ENCODE measurements around the gene DCTPP1.
"Not testable (repeated sequence)": the region's sequence is repeated elsewhere in the genome, so short reads cannot be mapped to it uniquely, and the experiment has no call there.

The DCTPP1 gene

GRCh38 chr16:30429678-30430427 is at the start of gene DCTPP1:
Gene DCTPP1, minus strand, starts transcription at chr16:30430030. Its CDS starts 50 bp downstream, at chr16:30429980.
- TF ChIP-seq CTCF (IDR thresholded peaks at IDR 0.05) (peak; percentile 95), ZFX (IDR thresholded peaks at IDR 0.05; ENCODE audit: borderline replicate concordance) (no peak)
- H3K27ac ChIP-seq, result peak within 1 kb of the TSS; percentile 79

DNA sequence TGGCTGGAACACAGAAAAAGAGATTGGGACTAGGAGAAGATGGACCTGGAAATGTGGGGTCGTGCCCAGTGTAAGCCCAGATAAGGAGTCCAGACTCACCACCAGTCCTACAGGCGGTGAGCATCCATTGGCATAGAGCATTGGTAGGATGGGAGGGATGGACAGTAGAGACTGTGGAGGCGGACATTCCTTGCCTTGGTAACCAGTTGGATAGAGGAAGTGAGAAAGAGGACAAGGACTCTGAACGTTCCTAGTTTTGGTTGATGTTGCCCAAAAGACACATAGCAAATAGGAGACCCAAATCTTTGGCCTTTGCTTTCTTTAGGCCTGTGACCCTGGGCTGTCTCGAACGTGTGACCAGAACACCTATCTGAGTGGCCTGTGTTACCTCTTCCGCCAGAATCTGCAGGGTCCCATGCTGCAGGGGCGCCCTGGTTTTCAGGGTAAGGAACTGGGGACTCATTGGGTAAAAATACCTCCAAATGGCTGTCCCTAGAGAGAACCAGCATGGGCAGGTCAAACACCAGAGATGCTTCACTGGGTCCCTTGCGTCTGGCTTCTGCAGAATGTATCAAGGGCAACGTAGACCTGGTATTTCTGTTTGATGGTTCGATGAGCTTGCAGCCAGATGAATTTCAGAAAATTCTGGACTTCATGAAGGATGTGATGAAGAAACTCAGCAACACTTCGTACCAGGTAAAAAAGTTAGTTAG is 49.1 kb upstream of the DCTPP1 start:
- H3K27ac ChIP-seq, result no peak overlapping the region
- TF ChIP-seq ZFX (IDR thresholded peaks at IDR 0.05; ENCODE audit: borderline replicate concordance) (no peak), CTCF (IDR thresholded peaks at IDR 0.05) (no peak)

- H3K27ac ChIP-seq, result not testable (repeated sequence)
Measured at GRCh38 chr16:30477773-30478172, 47.9 kb upstream of the DCTPP1 start.

- TF ChIP-seq CTCF (IDR thresholded peaks at IDR 0.05), result no peak
- no peak for TF ChIP-seq ZFX (IDR thresholded peaks at IDR 0.05; ENCODE audit: borderline replicate concordance)
- no peak overlapping the region for H3K27ac ChIP-seq
Measured at GRCh38 chr16:30476991-30477390, 47.2 kb upstream of the DCTPP1 start.

DNA sequence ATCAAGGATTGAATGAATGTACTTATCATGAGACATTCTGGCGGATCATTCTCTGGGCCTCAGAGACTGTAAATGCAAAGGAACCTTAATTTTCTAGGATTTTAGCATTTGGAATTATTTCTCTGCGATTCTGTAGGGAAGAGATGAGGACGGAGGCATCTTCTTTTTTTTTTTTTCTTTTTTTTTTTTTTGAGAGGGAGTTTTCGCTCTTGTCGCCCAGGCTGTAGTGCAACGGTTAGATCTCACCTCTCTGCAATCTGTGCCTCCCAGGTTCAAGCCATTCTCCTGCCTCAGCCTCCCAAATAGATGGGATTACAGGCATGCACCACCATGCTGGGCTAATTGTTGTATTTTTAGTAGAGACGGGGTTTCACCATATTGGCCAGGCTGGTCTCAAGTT is 44.9 kb upstream of the DCTPP1 start:
- H3K27ac ChIP-seq, result no peak overlapping the region

DNA sequence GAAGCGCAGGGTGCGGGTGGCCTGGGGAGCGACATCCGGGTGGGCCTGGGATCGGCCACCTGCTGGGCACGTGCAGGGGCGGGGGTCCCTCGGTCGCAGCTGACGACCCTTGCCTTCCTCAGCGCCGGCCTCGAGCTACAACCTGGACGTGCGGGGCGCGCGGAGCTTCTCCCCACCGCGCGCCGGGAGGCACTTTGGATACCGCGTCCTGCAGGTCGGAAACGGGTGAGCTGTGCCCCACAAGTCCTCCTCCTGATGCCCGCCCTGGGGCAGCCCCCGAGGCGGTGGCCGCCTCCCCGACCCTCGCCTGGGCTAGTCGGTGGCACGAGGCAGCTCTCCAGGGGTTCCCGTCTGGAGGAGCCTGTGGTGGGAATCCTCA is 44.2 kb upstream of the DCTPP1 start:
- H3K27ac ChIP-seq, result no peak overlapping the region
- TF ChIP-seq ZFX (IDR thresholded peaks at IDR 0.05; ENCODE audit: borderline replicate concordance), result no peak
- TF ChIP-seq CTCF (IDR thresholded peaks at IDR 0.05), result no peak

More for the DNA sequence above, 44.9 kb upstream of the DCTPP1 start:
- TF ChIP-seq CTCF (IDR thresholded peaks at IDR 0.05) (no peak), ZFX (IDR thresholded peaks at IDR 0.05; ENCODE audit: borderline replicate concordance) (no peak)

- TF ChIP-seq CTCF (IDR thresholded peaks at IDR 0.05) (no peak), ZFX (IDR thresholded peaks at IDR 0.05; ENCODE audit: borderline replicate concordance) (no peak)
- H3K27ac ChIP-seq, result no peak overlapping the region
Measured at GRCh38 chr16:30473231-30474073, 43.6 kb upstream of the DCTPP1 start.
